Heart left ventricle (tissue), 13 donors: ENCODE data around the gene GRIK5.

Experiments used
- POLR2A ChIP-seq, 2 donors: fragments of 450-650 bp; IDR thresholded peaks; one replicate each; pipeline ENCODE4 v1.6.1; 2017; ENCODE audit warnings: antibody characterized with exemption in 2 of 2, mild to moderate bottlenecking in 2 of 2, moderate library complexity in 2 of 2
- TF ChIP-seq, protein P1 (sequence below), 12 donors: fragments of 200-600 bp; sonication (generic) in 4 of 12; IDR thresholded peaks; one replicate each; pipeline versions ENCODE4 v1.5.0 to v1.8.0; 2018 to 2022; ENCODE audit warnings: antibody characterized with exemption in 12 of 12, mild to moderate bottlenecking in 5 of 12
- donor health status: ischemic (EF 13 %, LVEDD 7.1; RV severe dilation, severe dysfunction).
- donor health status: DM: no; HTN: yes; CAD: no.
- donor health status: DM: no; HTN: no; CAD: no.
- donor health status: ischemic (EF 25% LVEDD 6.9; RV normal size, moderate dysfunction).
- donor health status: ischemic (EF 25% LVEDD 5.7; RV mildly dilated, moderate dysfunction).
- donor health status: ischemic (EF 35%, LVEDD 5.7; RV mildly dilated, moderate dysfunction).
- donor health status: nonischemic (EF 11% LVEDD 7.7; RV severe dilation, severe dysfunction).
- donor health status: DM: yes; HTN: yes; CAD: no.
- donor health status: PGD.
- donor health status: ischemic (EF 29% LVEDD 5.4; RV normal size, mild dysfunction).
- donor health status: nonischemic (EF 23%, LVEDD 6.1; RV moderate dilation, normal function).

DNA sequence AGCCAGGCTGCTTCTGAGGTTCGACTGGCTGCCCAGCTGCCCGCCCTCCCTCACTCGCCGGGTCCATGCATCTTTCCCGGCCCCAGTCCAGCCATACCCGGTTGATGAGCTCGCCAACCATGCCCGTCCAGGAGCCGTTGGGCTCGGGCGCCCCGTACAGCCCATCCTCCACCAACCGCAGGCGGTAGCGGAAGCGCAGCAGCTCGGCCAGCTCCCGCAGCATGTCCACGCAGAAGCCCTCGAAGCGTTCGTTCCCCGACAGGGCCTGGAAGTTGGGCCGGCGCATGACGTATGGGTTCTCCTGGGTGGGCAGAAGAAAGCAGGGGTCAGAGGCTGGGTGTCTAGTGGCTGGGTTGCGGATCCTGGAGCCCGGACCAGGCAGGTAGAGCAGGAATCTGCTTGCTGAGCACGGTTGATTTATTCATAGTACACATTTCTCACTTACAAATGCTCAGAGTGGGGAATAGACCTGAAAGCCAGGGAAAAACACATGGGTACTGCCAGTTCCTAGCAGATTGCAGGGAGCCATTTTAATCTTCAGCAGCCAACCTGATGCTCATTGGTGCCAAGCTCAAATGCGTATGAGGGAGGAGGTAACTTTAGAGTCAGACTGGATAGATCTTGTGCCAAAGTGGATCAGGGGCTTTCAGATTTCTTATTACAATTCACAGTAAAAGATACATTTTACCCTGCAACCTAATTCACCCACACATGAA is 27.4 kb downstream of the GRIK5 start:
- TF ChIP-seq, protein P1, sequence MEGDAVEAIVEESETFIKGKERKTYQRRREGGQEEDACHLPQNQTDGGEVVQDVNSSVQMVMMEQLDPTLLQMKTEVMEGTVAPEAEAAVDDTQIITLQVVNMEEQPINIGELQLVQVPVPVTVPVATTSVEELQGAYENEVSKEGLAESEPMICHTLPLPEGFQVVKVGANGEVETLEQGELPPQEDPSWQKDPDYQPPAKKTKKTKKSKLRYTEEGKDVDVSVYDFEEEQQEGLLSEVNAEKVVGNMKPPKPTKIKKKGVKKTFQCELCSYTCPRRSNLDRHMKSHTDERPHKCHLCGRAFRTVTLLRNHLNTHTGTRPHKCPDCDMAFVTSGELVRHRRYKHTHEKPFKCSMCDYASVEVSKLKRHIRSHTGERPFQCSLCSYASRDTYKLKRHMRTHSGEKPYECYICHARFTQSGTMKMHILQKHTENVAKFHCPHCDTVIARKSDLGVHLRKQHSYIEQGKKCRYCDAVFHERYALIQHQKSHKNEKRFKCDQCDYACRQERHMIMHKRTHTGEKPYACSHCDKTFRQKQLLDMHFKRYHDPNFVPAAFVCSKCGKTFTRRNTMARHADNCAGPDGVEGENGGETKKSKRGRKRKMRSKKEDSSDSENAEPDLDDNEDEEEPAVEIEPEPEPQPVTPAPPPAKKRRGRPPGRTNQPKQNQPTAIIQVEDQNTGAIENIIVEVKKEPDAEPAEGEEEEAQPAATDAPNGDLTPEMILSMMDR (IDR thresholded peaks at IDR 0.05) = no peak
- TF ChIP-seq POLR2A (IDR thresholded peaks at IDR 0.05) = no peak
